Measurements from ENCODE around the gene CYB561D1.

CYB561D1 gene

GRCh38 chr1:109542657-109543056 is 48.8 kb downstream of the CYB561D1 start:
- no peak for TF ChIP-seq CTCF (IDR thresholded peaks at IDR 0.05; ENCODE audit: low read depth, low read length, missing control alignments)
- no peak for DNase-seq (ENCODE audit: low read depth)
- H3K4me3 ChIP-seq (ENCODE audit: low read depth, low read length), result no peak overlapping the region

GRCh38 chr1:109543283-109543987 is 49.5 kb downstream of the CYB561D1 start:
- no peak for TF ChIP-seq CTCF (IDR thresholded peaks at IDR 0.05; ENCODE audit: low read depth, low read length, missing control alignments)
- no peak for DNase-seq (ENCODE audit: low read depth)
- no peak overlapping the region for H3K4me3 ChIP-seq (ENCODE audit: low read depth, low read length)

- no peak for TF ChIP-seq CTCF (IDR thresholded peaks at IDR 0.05; ENCODE audit: low read depth, low read length, missing control alignments)
- H3K4me3 ChIP-seq (ENCODE audit: low read depth, low read length), result no peak overlapping the region
- no peak for DNase-seq (ENCODE audit: low read depth)
These were observed 50.3 kb downstream of the CYB561D1 start for GRCh38 chr1:109543988-109544735.

GRCh38 chr1:109546311-109547109 is 52.6 kb downstream of the CYB561D1 start:
- H3K4me3 ChIP-seq (ENCODE audit: low read depth, low read length), result peak overlapping the region; percentile 74
- DNase-seq (ENCODE audit: low read depth), result peak; percentile 78
- peak; percentile 68 for TF ChIP-seq CTCF (IDR thresholded peaks at IDR 0.05; ENCODE audit: low read depth, low read length, missing control alignments)

- no peak for TF ChIP-seq CTCF (IDR thresholded peaks at IDR 0.05; ENCODE audit: low read depth, low read length, missing control alignments)
- H3K4me3 ChIP-seq (ENCODE audit: low read depth, low read length), result peak overlapping the region; percentile 74
- no peak for DNase-seq (ENCODE audit: low read depth)
These were observed 53.8 kb downstream of the CYB561D1 start for GRCh38 chr1:109547463-109548320.

Data from GM12864 (cell line).